Measurements from ENCODE around the gene STAT5B. TPM values are rescaled to one million over a fixed set of nuclear protein-coding genes. Genes with fewer than 3 reads are reported as not detected.

The STAT5B gene
- total RNA-seq, 1 experiment from 2014 or later = 42.9 TPM

GRCh38 chr17:42308446-42308845, 32.3 kb upstream of the STAT5B start:
- no peak overlapping the region for H4K8ac ChIP-seq (replicated peaks; ENCODE audit: insufficient read length, low read depth, low read length)
- WGBS (ENCODE audit: extremely low coverage, insufficient read length, low lambda C conversion rate) = no CpG with 5 or more reads among the region's 7 CpGs

More at GRCh38 chr17:42308446-42308845, 32.3 kb upstream of the STAT5B start:
- TF ChIP-seq CTCF (conservative IDR thresholded peaks at IDR 0.05) = no peak
- Histone ChIP-seq H3K4me2 (ENCODE audit: insufficient read depth, insufficient read length, low read length) (no peak overlapping the region), H2BK15ac (ENCODE audit: low read depth, low read length) (no peak overlapping the region), H4K91ac (ENCODE audit: insufficient read length, low read depth, low read length) (no peak overlapping the region), H3K23me2 (ENCODE audit: insufficient read length, low read depth, low read length, poor library complexity, severe bottlenecking) (no peaks in the 10 kb centered on the region), H3K14ac (ENCODE audit: insufficient read depth, low read length) (no peak overlapping the region; the same call in 1 of the 2 replicates), H3K9ac (ENCODE audit: extremely low read depth, insufficient read length, low read length) (no peak overlapping the region), H2BK120ac (ENCODE audit: low read depth, low read length, poor library complexity, severe bottlenecking) (no peak overlapping the region), H3K4me1 (ENCODE audit: insufficient read depth, low read length) (peaks cover 2% of the 10 kb centered on the region; the same call in 1 of the 2 replicates), H3K27ac (ENCODE audit: insufficient read length, low read depth, low read length) (no peak overlapping the region), H2BK20ac (ENCODE audit: low read depth, low read length, poor library complexity, severe bottlenecking) (no peak overlapping the region), H3K79me2 (ENCODE audit: insufficient read depth, low read length) (no peaks in the 10 kb centered on the region), H3K23ac (ENCODE audit: insufficient read length, low read depth, low read length) (no peak overlapping the region), H3K27me3 (ENCODE audit: insufficient read depth, low read length) (no peaks in the 10 kb centered on the region), H3K9me3 (ENCODE audit: control insufficient read depth, low read depth, low read length) (no peaks in the 10 kb centered on the region), H3K56ac (ENCODE audit: insufficient read length, low read depth, low read length) (no peak overlapping the region), H2BK5ac (ENCODE audit: insufficient read length, low read length) (no peak overlapping the region), H2AFZ (ENCODE audit: low read length) (no peak overlapping the region), H2BK12ac (ENCODE audit: insufficient read length, low read depth, low read length) (no peak overlapping the region), H3K4ac (ENCODE audit: low read depth, low read length) (no peak overlapping the region), H4K20me1 (ENCODE audit: control insufficient read depth, insufficient read depth, insufficient read length) (no peaks in the 10 kb centered on the region), H3T11ph (ENCODE audit: low read length) (no peak overlapping the region), H2AK5ac (ENCODE audit: insufficient read length, low read length) (no peak overlapping the region), H4K5ac (ENCODE audit: insufficient read length, low read depth, low read length) (no peak overlapping the region), H3K18ac (ENCODE audit: insufficient read length, low read depth, low read length) (no peak overlapping the region), H3K79me1 (ENCODE audit: insufficient read depth, low read depth, low read length, poor library complexity, severe bottlenecking) (no peaks in the 10 kb centered on the region)
- DNase-seq = no peak
- H3K36me3 Mint-ChIP-seq (ENCODE audit: insufficient read depth in 1 of 3, low read depth in 3 of 3) = peaks cover 2 to 13% (median 5%) of the 10 kb centered on the region in 3 experiments; a peak in 4 of 7 replicates
- H3K4me3 Mint-ChIP-seq = no peak overlapping the region; a peak in 1 of 5 replicates
- H3K4me1 Mint-ChIP-seq = peaks cover 29 to 31% of the 10 kb centered on the region in 2 experiments
- no peaks in the 10 kb centered on the region for H3K9me3 Mint-ChIP-seq
- H3K27ac Mint-ChIP-seq = no peak overlapping the region
- H3K27me3 Mint-ChIP-seq (ENCODE audit: low read depth) = peaks cover 7% of the 10 kb centered on the region

All from H9 (cell line).